Left cardiac atrium (tissue), 4 donors: ENCODE data around the gene HEATR1. TPM values are rescaled to one million over a fixed set of nuclear protein-coding genes. Genes with fewer than 3 reads are reported as not detected.
"Not testable (repeated sequence)": the region's sequence is repeated elsewhere in the genome, so short reads cannot be mapped to it uniquely, and the experiment has no call there.

Experiments
- ATAC-seq, 2 donors: fragments of 200-7000 bp; cut with Tn5 transposase; one replicate each; pipeline ENCODE4 v1.9.1; 2020; ENCODE audit warnings: mild to moderate bottlenecking in 2 of 2, moderate library complexity in 2 of 2
- DNase-seq: peaks from one replicate; pipeline ENCODE4 v3.0.0-alpha.2; 2020
- intact Hi-C, 2 donors: fragments of 100-400 bp; cut with DNase I; formaldehyde crosslinking; loops; one replicate each; pipeline versions ENCODE4 v1.14.1 to v1.15.1; 2022 to 2023
- total RNA-seq, 2 donors: library from RNA; stranded (reverse); fragmentation: NEBNext Ultra II Directional; extraction: Animal tissue kit (Norgen Biotek cat#: 25700); gene quantifications; one replicate each; pipeline ENCODE4 v1.2.1, GENCODE V29; 2021
- donor health status: DM: no; HTN: yes; CAD: no.
- donor health status: DM: no; HTN: yes; CAD: no; lungs with severe emphysema.
- donor health status: DM: yes; HTN: yes; CAD: no.
- donor health status: Dilated cardiomyopathy.

Gene HEATR1
- total RNA-seq, 2 donors from 2014 or later, result 13.0 to 17.1 TPM

DNA sequence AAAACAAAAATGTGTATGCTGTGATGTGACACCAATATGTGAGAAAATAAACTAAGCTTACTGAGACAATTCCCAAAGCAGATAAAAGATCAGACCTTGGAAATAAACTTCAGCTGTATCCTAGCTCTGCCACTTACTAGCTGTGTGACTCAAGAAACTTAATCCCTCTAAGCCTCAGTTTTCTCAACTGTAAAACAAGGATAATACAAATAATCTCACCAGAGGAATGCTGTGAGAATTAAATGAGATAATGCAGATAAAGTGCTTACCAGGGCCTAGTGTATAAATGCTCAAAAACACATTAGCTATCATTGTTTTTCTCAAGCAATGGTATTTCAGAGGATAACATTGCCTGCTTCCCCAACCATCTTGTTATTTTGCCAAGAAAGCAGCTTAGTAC, 2.1 kb downstream of the HEATR1 start:
- intact Hi-C loops, result no loop called here
- DNase-seq, result no peak
- no peak for ATAC-seq

- DNase-seq, result no peak
- intact Hi-C loops, result no loop called here
- no peak for ATAC-seq
Measured at GRCh38 chr1:236590553-236591150, 13.7 kb downstream of the HEATR1 start.

GRCh38 chr1:236589531-236589930, 14.8 kb downstream of the HEATR1 start:
- ATAC-seq (no peak), DNase-seq (no peak)
- intact Hi-C loops, result no loop called here

- intact Hi-C loops, result no loop called here
- no peak for ATAC-seq
Measured at GRCh38 chr1:236581528-236581927, 22.8 kb downstream of the HEATR1 start.

DNA sequence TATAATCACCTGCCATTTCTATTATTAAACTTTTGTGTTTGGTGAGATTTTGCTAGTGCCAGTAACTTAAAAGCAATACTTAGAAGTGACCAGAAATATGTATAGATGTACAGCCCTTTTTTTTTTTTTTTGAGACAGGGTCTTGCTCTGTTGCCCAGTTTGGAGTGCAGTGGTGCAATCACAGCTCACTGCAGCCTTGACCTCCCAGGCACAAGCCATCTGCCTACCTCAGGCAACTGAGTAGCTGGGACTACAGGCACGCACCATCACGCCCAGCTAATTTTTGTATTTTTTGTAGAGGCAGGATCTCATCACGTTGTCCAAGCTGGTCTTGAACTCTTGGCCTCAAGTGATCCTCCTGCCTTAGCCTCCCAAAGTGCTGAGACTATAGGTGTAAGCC, 23.9 kb downstream of the HEATR1 start:
- DNase-seq, intact Hi-C loops, ATAC-seq: not testable (repeated sequence)

More at GRCh38 chr1:236581528-236581927, 22.8 kb downstream of the HEATR1 start:
- no peak for DNase-seq

GRCh38 chr1:236578661-236579060, 25.7 kb downstream of the HEATR1 start:
- intact Hi-C loops, result no loop called here
- ATAC-seq (no peak), DNase-seq (no peak)

DNA sequence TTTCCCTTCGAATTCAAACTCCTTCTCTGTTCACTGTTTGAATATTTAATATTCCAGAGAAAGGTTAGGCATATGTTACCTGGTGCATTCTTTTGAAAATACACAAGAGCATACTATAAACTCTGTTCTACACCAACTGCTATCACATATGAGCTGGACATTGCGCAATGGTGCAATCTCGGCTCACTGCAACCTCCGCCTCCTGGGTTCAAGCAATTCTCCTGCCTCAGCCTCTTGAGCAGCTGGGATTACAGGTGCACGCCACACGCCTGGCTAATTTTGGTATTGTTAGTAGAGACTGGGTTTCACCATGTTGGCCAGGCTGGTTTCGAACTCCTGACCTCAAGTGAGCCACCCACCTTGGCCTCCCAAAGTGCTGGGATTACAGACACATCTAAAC, 27.3 kb downstream of the HEATR1 start:
- ATAC-seq, intact Hi-C loops, DNase-seq: not testable (repeated sequence)

DNA sequence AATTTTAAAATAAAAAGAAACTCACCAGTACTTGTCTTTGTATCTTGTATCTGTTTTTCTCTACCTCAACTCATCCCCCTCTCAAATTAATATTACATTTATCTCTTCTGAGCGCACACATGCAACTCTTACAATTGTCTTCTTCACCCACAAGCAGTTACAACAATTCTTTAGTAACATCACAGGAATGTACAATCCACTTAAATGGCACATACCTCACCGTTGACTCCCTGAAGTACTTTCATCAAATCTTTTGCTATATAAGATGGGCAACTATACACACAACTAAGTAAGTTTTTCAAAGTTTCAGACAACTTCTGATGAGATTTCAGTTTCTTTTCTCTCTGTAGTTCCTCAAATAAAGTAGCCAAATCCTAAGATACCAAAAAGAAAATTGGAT, 28.3 kb downstream of the HEATR1 start:
- ATAC-seq (no peak), DNase-seq (no peak)
- intact Hi-C loops, result no loop called here

GRCh38 chr1:236575523-236575922, 28.8 kb downstream of the HEATR1 start:
- intact Hi-C loops, result no loop called here
- no peak for DNase-seq
- ATAC-seq, result no peak

- DNase-seq, result no peak
Measured at GRCh38 chr1:236568285-236568894, 35.9 kb downstream of the HEATR1 start.

GRCh38 chr1:236565530-236565929, 38.8 kb downstream of the HEATR1 start:
- ATAC-seq (no peak), DNase-seq (no peak)
- intact Hi-C loops, result no loop called here

More at GRCh38 chr1:236568285-236568894, 35.9 kb downstream of the HEATR1 start:
- ATAC-seq, result no peak
- intact Hi-C loops, result no loop called here

DNA sequence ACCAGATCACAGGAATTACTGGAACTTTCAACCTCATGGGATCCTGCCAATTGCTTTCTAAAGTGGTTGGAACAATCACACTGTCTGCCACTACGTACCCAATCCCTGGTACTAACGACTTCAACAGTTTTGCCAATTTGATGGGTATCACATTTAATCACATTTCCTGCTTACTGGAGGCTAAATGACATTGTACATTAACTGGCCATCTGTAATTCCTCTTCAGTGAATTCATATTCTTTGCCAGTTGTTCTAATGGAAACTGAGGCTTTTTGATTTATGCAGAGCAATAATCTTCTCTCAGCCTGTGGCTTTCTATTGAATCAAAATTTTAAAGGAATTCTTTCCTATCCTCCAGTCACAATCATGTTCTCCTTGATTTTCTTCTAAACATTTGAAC, 42.3 kb downstream of the HEATR1 start:
- DNase-seq (no peak), ATAC-seq (no peak)
- intact Hi-C loops, result no loop called here

- intact Hi-C loops, result no loop called here
- no peak for ATAC-seq
- no peak for DNase-seq
Measured at GRCh38 chr1:236560213-236560771, 44.0 kb downstream of the HEATR1 start.

DNA sequence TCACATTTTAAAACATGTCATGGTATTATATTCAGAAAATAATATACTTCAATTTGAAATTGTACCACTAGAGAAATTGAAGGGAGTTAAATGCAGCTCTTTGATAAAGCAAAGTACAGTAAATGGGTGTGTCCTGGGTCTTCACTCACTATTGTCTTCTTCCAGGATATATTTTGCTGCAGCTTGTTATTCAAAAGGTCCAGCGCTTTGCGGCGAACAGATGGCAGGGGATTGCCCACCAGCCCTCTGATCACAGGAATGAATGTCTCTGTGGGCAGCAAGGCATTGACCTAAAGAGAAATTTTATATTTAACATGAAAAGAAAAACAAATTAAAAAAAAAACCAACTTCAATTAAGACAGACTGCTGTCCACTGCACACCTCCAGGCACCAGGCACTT, 45.5 kb downstream of the HEATR1 start:
- DNase-seq (no peak), ATAC-seq (no peak)
- intact Hi-C loops, result no loop called here

DNA sequence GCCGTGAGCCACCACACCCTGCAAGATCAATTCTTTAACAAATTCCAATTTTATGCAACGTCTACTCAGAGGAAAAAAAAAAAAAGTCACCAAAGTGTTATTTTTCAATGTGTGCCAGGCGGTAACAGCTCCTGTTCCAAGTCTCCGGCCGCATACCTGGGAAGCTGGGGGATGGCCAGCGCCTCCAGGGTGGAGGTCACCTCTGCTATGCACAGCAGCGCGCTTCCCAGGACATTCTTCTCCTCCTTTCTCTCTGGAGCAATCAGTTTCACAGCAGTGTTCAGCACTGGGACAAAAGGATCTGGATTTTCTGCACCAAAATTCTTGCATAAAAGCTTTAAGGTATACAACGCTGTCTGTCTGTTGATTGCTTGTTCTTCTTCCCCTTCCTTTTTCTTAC, 46.2 kb downstream of the HEATR1 start:
- intact Hi-C loops, result no loop called here
- peak in 1 of 2 donors; percentile 54 for ATAC-seq

GRCh38 chr1:236556606-236557005, 47.7 kb downstream of the HEATR1 start:
- intact Hi-C loops, result no loop called here
- ATAC-seq (no peak), DNase-seq (no peak)

More for the DNA sequence above, 46.2 kb downstream of the HEATR1 start:
- DNase-seq, result no peak

GRCh38 chr1:236553370-236553769, 50.9 kb downstream of the HEATR1 start:
- ATAC-seq (no peak), DNase-seq (no peak)
- intact Hi-C loops, result no loop called here

DNA sequence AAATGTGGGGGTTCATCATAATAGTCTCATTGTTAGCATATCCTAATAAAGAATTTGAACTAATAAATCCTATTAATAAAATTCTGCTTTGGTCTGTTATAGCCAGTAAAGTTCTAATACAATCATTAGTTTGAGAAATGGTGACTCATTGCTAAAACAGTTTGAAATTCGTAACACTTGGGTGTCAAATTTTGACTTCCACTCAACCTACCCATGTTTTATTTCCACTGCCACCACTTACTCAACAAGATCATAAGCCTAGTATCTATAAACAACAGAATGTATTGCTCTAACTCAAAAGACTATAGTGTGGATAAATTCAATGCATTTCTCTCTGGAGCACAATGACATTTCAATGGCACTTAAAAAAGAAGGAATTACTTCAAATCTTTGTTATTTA, 51.4 kb downstream of the HEATR1 start:
- ATAC-seq, result no peak
- intact Hi-C loops, result no loop called here
- DNase-seq, result no peak

DNA sequence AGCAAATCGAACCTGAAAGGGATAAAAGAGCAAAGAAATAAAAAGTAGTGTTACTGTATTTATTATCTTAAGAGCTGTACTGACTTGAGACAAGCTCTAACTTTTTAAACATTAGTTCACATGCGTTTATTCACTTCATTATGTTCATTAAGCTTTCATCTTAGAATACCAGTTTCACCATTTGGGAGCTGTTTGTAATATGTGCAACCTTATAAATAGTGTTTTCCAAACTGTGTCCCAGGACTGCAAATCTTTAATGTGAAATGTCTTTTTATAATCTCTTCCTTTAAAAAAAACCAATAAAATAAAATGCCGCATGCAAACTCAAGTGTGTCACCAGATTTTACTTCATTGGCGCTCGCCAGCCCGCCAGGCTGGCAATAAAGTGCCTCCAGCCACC, 52.2 kb downstream of the HEATR1 start:
- intact Hi-C loops, result no loop called here
- ATAC-seq (no peak), DNase-seq (no peak)

GRCh38 chr1:236550961-236551851, 53.1 kb downstream of the HEATR1 start:
- intact Hi-C loops, result no loop called here
- DNase-seq, result no peak
- no peak for ATAC-seq
